H9 (cell line): ENCODE results near the gene GCN1. TPM values are rescaled to one million over a fixed set of nuclear protein-coding genes. Genes with fewer than 3 reads are reported as not detected.

ENCODE experiments used
- DNase-seq: peaks from one replicate; pipeline ENCODE4 v3.0.0-alpha.2; 2017
- H2AFZ ChIP-seq: one replicate; pipeline ENCODE4 v1.6.1; 2013; ENCODE audit warnings: mild to moderate bottlenecking, low read length, control low read depth, moderate library complexity
- H2AK5ac ChIP-seq: 2 replicates; pipeline ENCODE4 v1.6.1; 2013; ENCODE audit warnings: low read length, control low read depth, mixed read lengths; ENCODE audit not compliant: insufficient read length
- H2BK120ac ChIP-seq: one replicate; pipeline ENCODE4 v1.6.1; 2013; ENCODE audit warnings: low read depth, mild to moderate bottlenecking, low read length, control low read depth, inconsistent platforms; ENCODE audit not compliant: poor library complexity, severe bottlenecking
- H2BK12ac ChIP-seq: 2 replicates; pipeline ENCODE4 v1.6.1; 2013; ENCODE audit warnings: low read length, control low read depth, mixed read lengths, low read depth; ENCODE audit not compliant: insufficient read length
- H2BK15ac ChIP-seq: 2 replicates; pipeline ENCODE4 v1.6.1; 2013; ENCODE audit warnings: low read depth, low read length, control low read depth
- H2BK20ac ChIP-seq: one replicate; pipeline ENCODE4 v1.6.1; 2013; ENCODE audit warnings: low read depth, mild to moderate bottlenecking, low read length, control low read depth, inconsistent platforms; ENCODE audit not compliant: poor library complexity, severe bottlenecking
- H2BK5ac ChIP-seq: 2 replicates; pipeline ENCODE4 v1.6.1; 2013; ENCODE audit warnings: low read length, control low read depth, mixed read lengths; ENCODE audit not compliant: insufficient read length
- H3K14ac ChIP-seq: 2 replicates; pipeline ENCODE4 v1.6.1; 2013; ENCODE audit warnings: low read length, control low read depth; ENCODE audit not compliant: insufficient read depth
- H3K18ac ChIP-seq: 2 replicates; pipeline ENCODE4 v1.6.1; 2013; ENCODE audit warnings: low read depth, mild to moderate bottlenecking, mixed read lengths, low read length, control low read depth; ENCODE audit not compliant: insufficient read length
- H3K23ac ChIP-seq: 2 replicates; pipeline ENCODE4 v1.6.1; 2013; ENCODE audit warnings: low read length, control low read depth, mixed read lengths, low read depth; ENCODE audit not compliant: insufficient read length
- H3K23me2 ChIP-seq: 2 replicates; pipeline ENCODE4 v1.6.1; 2013; ENCODE audit warnings: low read depth, mild to moderate bottlenecking, mixed read lengths, low read length, control low read depth; ENCODE audit not compliant: insufficient read length, poor library complexity, severe bottlenecking
- H3K27ac ChIP-seq: 2 replicates; pipeline ENCODE4 v1.5.1; 2013; ENCODE audit warnings: low read length, control low read depth, mixed read lengths, low read depth; ENCODE audit not compliant: insufficient read length
- H3K27me3 ChIP-seq: 2 replicates; pipeline ENCODE4 v1.6.1; 2013; ENCODE audit warnings: low read length, control low read depth, inconsistent platforms; ENCODE audit not compliant: insufficient read depth
- H3K4ac ChIP-seq: 2 replicates; pipeline ENCODE4 v1.6.1; 2013; ENCODE audit warnings: low read depth, mild to moderate bottlenecking, control low read depth, inconsistent platforms, low read length, moderate library complexity
- H3K4me1 ChIP-seq: 2 replicates; pipeline ENCODE4 v1.6.1; 2013; ENCODE audit warnings: low read length, control low read depth, inconsistent platforms; ENCODE audit not compliant: insufficient read depth
- H3K4me2 ChIP-seq: 2 replicates; pipeline ENCODE4 v1.6.1; 2013; ENCODE audit warnings: low read length, control low read depth, mixed read lengths; ENCODE audit not compliant: insufficient read length, insufficient read depth
- H3K56ac ChIP-seq: 2 replicates; pipeline ENCODE4 v1.6.1; 2013; ENCODE audit warnings: low read depth, mild to moderate bottlenecking, mixed read lengths, low read length, control low read depth; ENCODE audit not compliant: insufficient read length
- H3K79me1 ChIP-seq: 2 replicates; pipeline ENCODE4 v1.6.1; 2013; ENCODE audit warnings: low read depth, mild to moderate bottlenecking, moderate library complexity, low read length, control low read depth, inconsistent platforms; ENCODE audit not compliant: insufficient read depth, poor library complexity, severe bottlenecking
- H3K79me2 ChIP-seq: 2 replicates; pipeline ENCODE4 v1.6.1; 2013; ENCODE audit warnings: low read length, control low read depth, inconsistent platforms; ENCODE audit not compliant: insufficient read depth
- H3K9ac ChIP-seq: 2 replicates; pipeline ENCODE4 v1.6.1; 2013; ENCODE audit warnings: low read length, control low read depth, mixed read lengths; ENCODE audit not compliant: insufficient read length; ENCODE audit errors: extremely low read depth
- H3K9me3 ChIP-seq: one replicate; pipeline ENCODE4 v1.6.1; 2013; ENCODE audit warnings: low read depth, low read length, inconsistent platforms; ENCODE audit not compliant: control insufficient read depth
- H3T11ph ChIP-seq: one replicate; pipeline ENCODE4 v1.6.1; 2013; ENCODE audit warnings: mild to moderate bottlenecking, low read length, control low read depth, inconsistent platforms
- H4K20me1 ChIP-seq: one replicate; pipeline ENCODE4 v1.6.1; 2013; ENCODE audit not compliant: control insufficient read depth, insufficient read length, insufficient read depth
- H4K5ac ChIP-seq: 2 replicates; pipeline ENCODE4 v1.6.1; 2013; ENCODE audit warnings: low read depth, mild to moderate bottlenecking, mixed read lengths, low read length, control low read depth; ENCODE audit not compliant: insufficient read length
- H4K8ac ChIP-seq: replicated peaks from 2 replicates; pipeline ENCODE4 v1.6.1; 2013; ENCODE audit warnings: low read length, control low read depth, mixed read lengths, low read depth; ENCODE audit not compliant: insufficient read length
- H4K91ac ChIP-seq: 2 replicates; pipeline ENCODE4 v1.6.1; 2013; ENCODE audit warnings: low read depth, mild to moderate bottlenecking, moderate library complexity, mixed read lengths, low read length, control low read depth; ENCODE audit not compliant: insufficient read length
- H3K27ac Mint-ChIP-seq, 3 experiments: 2 replicates in 2 of 3; 3 replicates in 1 of 3; pipeline ENCODE4 v1.8.0; 2020 to 2021; ENCODE audit warnings: mixed read lengths in 3 of 3, mild to moderate bottlenecking in 1 of 3, moderate library complexity in 1 of 3
- H3K27me3 Mint-ChIP-seq: 2 replicates; pipeline ENCODE4 v1.8.0; 2021; ENCODE audit warnings: low read depth, mild to moderate bottlenecking, moderate library complexity, mixed read lengths
- H3K36me3 Mint-ChIP-seq, 3 experiments: 2 replicates in 2 of 3; 3 replicates in 1 of 3; pipeline ENCODE4 v1.8.0; 2020 to 2021; ENCODE audit warnings: low read depth in 3 of 3, mixed read lengths in 3 of 3; ENCODE audit not compliant: insufficient read depth in 1 of 3
- H3K4me1 Mint-ChIP-seq, 2 experiments: 2 replicates each; pipeline ENCODE4 v1.8.0; 2020; ENCODE audit warnings: mixed read lengths in 2 of 2
- H3K4me3 Mint-ChIP-seq, 2 experiments: 2 replicates in 1 of 2; 3 replicates in 1 of 2; pipeline ENCODE4 v1.8.0; 2020 to 2021; ENCODE audit warnings: mild to moderate bottlenecking in 2 of 2, mixed read lengths in 2 of 2, moderate library complexity in 1 of 2
- H3K9me3 Mint-ChIP-seq, 2 experiments: 2 replicates in 1 of 2; 3 replicates in 1 of 2; pipeline ENCODE4 v1.8.0; 2020; ENCODE audit warnings: mild to moderate bottlenecking in 2 of 2, mixed read lengths in 2 of 2, moderate library complexity in 1 of 2
- CTCF ChIP-seq: fragments of 200-600 bp; sonication (generic); conservative IDR thresholded peaks from 3 replicates; pipeline ENCODE4 v1.8.0; 2021; ENCODE audit warnings: antibody characterized with exemption, mild to moderate bottlenecking
- WGBS: extraction: QIAGEN DNeasy Blood & Tissue Kit; methylation state at CpG from one replicate; pipeline ENCODE4 v1.1.7; 2013; ENCODE audit warnings: missing lambda C conversion rate, low lambda C conversion rate, mixed read lengths; ENCODE audit not compliant: insufficient read length; ENCODE audit errors: extremely low coverage; 5-methylcytosine and 5-hydroxymethylcytosine counted together
- total RNA-seq: library from RNA; stranded (reverse); gene quantifications from 2 replicates; pipeline ENCODE4 v1.2.1, GENCODE V29; 2021

Gene GCN1
- total RNA-seq, 1 experiment from 2014 or later: 137 TPM

- H2AK5ac ChIP-seq: no peak overlapping the region
- no peak overlapping the region for H3K9ac ChIP-seq
- H2BK12ac ChIP-seq: no peak overlapping the region
- H4K8ac ChIP-seq: no peak overlapping the region
- H2BK15ac ChIP-seq: no peak overlapping the region
- no peaks in the 10 kb centered on the region for H3K9me3 ChIP-seq
- no peak overlapping the region for H3K56ac ChIP-seq
- no peak overlapping the region for H2AFZ ChIP-seq
- no peak overlapping the region for H3K4me2 ChIP-seq
- no peak overlapping the region for H3T11ph ChIP-seq
- peaks cover 16% of the 10 kb centered on the region; the same call in 1 of the 2 replicates for H3K79me2 ChIP-seq
- peaks cover 64 to 70% of the 10 kb centered on the region in 2 experiments for H3K4me1 Mint-ChIP-seq
- no peak overlapping the region for H3K27ac ChIP-seq
- H3K27me3 Mint-ChIP-seq: no peaks in the 10 kb centered on the region
- no peak overlapping the region for H3K23ac ChIP-seq
- H2BK120ac ChIP-seq: no peak overlapping the region
- no peak overlapping the region for H4K5ac ChIP-seq
- H4K91ac ChIP-seq: no peak overlapping the region
- no peaks in the 10 kb centered on the region for H4K20me1 ChIP-seq
- no peak overlapping the region for H3K14ac ChIP-seq
- TF ChIP-seq CTCF: peak; percentile 62
- peaks cover 26% of the 10 kb centered on the region for H3K4me1 ChIP-seq
- WGBS: no CpG with 5 or more reads among the region's 18 CpGs
- no peaks in the 10 kb centered on the region for H3K27me3 ChIP-seq
- H3K36me3 Mint-ChIP-seq: peaks cover 0 to 2% (median 0%) of the 10 kb centered on the region in 3 experiments; a peak in 2 of 7 replicates
- H3K4me3 Mint-ChIP-seq: peak overlapping the region in 1 of 2 experiments; percentile 43; a peak in 2 of 5 replicates
- H3K23me2 ChIP-seq: peaks cover 3% of the 10 kb centered on the region
- no peak overlapping the region for H2BK20ac ChIP-seq
- H3K18ac ChIP-seq: no peak overlapping the region
- no peaks in the 10 kb centered on the region for H3K9me3 Mint-ChIP-seq
- H3K4ac ChIP-seq: no peak overlapping the region
- peaks cover 5% of the 10 kb centered on the region for H3K79me1 ChIP-seq
- H3K27ac Mint-ChIP-seq: peak overlapping the region; percentile 57 to 90 (median 72); a peak in 6 of 7 replicates
- DNase-seq: peak; percentile 72
- no peak overlapping the region for H2BK5ac ChIP-seq
Measured at GRCh38 chr12:120235369-120236323, 41.1 kb upstream of the GCN1 start.
